Measurements from ENCODE around the gene PNPLA5.

- TF ChIP-seq POLR2A (IDR thresholded peaks at IDR 0.05), result no peak
- TF ChIP-seq, protein P1, sequence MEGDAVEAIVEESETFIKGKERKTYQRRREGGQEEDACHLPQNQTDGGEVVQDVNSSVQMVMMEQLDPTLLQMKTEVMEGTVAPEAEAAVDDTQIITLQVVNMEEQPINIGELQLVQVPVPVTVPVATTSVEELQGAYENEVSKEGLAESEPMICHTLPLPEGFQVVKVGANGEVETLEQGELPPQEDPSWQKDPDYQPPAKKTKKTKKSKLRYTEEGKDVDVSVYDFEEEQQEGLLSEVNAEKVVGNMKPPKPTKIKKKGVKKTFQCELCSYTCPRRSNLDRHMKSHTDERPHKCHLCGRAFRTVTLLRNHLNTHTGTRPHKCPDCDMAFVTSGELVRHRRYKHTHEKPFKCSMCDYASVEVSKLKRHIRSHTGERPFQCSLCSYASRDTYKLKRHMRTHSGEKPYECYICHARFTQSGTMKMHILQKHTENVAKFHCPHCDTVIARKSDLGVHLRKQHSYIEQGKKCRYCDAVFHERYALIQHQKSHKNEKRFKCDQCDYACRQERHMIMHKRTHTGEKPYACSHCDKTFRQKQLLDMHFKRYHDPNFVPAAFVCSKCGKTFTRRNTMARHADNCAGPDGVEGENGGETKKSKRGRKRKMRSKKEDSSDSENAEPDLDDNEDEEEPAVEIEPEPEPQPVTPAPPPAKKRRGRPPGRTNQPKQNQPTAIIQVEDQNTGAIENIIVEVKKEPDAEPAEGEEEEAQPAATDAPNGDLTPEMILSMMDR (IDR thresholded peaks at IDR 0.05), result no peak
Observed at GRCh38 chr22:43928468-43928867, 36.7 kb upstream of the PNPLA5 start.
